ENCODE data around the gene ACSS2. TPM values are rescaled to one million over a fixed set of nuclear protein-coding genes. Genes with fewer than 3 reads are reported as not detected.

The ACSS2 gene
- total and polyA plus RNA-seq, 10 of the 15 experiments (the other 5 are each of a cell fraction or from before 2014, with no cell fraction given) = 2.8 to 37.2 (median 24.2) TPM

DNA sequence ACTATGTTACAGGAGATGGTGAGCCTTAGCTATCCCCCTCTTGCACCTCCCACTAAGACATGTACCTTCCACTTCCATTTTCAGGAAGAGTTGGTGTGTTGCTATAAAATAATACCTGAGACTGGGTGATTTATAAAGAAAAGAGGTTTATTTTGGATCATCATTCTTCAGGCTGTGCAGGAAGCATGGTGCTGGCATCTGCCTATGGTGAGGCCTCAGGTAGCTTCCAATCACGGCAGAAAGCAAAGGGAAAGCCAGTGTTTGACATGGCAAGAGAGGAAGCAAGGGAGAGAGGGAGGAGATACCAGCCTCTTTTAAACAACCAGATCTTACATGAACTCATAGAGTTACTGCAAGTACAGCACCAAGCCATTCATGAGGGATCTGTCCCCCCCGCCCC lies 47.0 kb downstream of the ACSS2 start (continued):
- TF ChIP-seq, protein P1, sequence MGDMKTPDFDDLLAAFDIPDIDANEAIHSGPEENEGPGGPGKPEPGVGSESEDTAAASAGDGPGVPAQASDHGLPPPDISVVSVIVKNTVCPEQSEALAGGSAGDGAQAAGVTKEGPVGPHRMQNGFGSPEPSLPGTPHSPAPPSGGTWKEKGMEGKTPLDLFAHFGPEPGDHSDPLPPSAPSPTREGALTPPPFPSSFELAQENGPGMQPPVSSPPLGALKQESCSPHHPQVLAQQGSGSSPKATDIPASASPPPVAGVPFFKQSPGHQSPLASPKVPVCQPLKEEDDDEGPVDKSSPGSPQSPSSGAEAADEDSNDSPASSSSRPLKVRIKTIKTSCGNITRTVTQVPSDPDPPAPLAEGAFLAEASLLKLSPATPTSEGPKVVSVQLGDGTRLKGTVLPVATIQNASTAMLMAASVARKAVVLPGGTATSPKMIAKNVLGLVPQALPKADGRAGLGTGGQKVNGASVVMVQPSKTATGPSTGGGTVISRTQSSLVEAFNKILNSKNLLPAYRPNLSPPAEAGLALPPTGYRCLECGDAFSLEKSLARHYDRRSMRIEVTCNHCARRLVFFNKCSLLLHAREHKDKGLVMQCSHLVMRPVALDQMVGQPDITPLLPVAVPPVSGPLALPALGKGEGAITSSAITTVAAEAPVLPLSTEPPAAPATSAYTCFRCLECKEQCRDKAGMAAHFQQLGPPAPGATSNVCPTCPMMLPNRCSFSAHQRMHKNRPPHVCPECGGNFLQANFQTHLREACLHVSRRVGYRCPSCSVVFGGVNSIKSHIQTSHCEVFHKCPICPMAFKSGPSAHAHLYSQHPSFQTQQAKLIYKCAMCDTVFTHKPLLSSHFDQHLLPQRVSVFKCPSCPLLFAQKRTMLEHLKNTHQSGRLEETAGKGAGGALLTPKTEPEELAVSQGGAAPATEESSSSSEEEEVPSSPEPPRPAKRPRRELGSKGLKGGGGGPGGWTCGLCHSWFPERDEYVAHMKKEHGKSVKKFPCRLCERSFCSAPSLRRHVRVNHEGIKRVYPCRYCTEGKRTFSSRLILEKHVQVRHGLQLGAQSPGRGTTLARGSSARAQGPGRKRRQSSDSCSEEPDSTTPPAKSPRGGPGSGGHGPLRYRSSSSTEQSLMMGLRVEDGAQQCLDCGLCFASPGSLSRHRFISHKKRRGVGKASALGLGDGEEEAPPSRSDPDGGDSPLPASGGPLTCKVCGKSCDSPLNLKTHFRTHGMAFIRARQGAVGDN (IDR thresholded peaks at IDR 0.05) = no peak
- TF ChIP-seq, protein P2, sequence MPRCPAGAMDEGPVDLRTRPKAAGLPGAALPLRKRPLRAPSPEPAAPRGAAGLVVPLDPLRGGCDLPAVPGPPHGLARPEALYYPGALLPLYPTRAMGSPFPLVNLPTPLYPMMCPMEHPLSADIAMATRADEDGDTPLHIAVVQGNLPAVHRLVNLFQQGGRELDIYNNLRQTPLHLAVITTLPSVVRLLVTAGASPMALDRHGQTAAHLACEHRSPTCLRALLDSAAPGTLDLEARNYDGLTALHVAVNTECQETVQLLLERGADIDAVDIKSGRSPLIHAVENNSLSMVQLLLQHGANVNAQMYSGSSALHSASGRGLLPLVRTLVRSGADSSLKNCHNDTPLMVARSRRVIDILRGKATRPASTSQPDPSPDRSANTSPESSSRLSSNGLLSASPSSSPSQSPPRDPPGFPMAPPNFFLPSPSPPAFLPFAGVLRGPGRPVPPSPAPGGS (IDR thresholded peaks at IDR 0.05; ENCODE audit: borderline replicate concordance, insufficient read depth, low read depth, low read length, poor library complexity, severe bottlenecking) = no peak

DNA sequence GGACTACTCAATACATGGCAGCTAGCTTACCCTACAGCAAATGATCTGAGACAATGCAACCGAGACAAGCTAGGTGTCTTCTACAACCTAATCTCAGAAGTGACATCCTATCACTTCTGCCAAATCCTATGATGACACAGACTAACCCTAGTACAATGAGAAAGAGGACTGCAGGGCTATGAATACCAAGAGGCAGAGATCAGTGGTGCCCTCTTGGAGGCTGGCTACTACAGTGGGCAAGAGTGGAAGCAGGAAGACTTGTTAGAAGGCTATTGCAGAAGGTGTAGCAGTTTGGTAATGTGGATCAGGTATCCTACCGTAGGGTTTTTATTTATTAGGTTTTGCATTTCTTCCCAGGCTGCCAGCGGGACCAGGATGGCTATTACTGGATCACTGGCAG lies 48.9 kb downstream of the ACSS2 start:
- 95% methylated on average over 3 of the region's 3 CpGs for WGBS (ENCODE audit: insufficient coverage, insufficient replicate concordance, low lambda C conversion rate, missing lambda C conversion rate)
- DNase-seq (ENCODE audit: low read depth, low spot score) = no peak
- SMC1A ChIA-PET (ENCODE audit: uncharacterized antibody, unreplicated experiment) = no interaction called here
- TF ChIP-seq MXI1 (IDR thresholded peaks at IDR 0.05; ENCODE audit: low read depth, low read length) (no peak), HDAC2 (IDR thresholded peaks at IDR 0.05) (no peak), PAX8 (IDR thresholded peaks at IDR 0.05) (no peak), LARP7 (IDR thresholded peaks at IDR 0.05) (no peak), RBBP5 (conservative IDR thresholded peaks at IDR 0.05) (no peak), IKZF2 (IDR thresholded peaks at IDR 0.05) (no peak), ESRRA (IDR thresholded peaks at IDR 0.05; ENCODE audit: low read length) (no peak), MYB (IDR thresholded peaks at IDR 0.05; ENCODE audit: borderline replicate concordance, low read depth, low read length) (no peak), CBX5 (IDR thresholded peaks at IDR 0.05; ENCODE audit: low read depth) (no peak), CBFB (IDR thresholded peaks at IDR 0.05; ENCODE audit: low read depth) (no peak)
- TF ChIP-seq, protein P3, sequence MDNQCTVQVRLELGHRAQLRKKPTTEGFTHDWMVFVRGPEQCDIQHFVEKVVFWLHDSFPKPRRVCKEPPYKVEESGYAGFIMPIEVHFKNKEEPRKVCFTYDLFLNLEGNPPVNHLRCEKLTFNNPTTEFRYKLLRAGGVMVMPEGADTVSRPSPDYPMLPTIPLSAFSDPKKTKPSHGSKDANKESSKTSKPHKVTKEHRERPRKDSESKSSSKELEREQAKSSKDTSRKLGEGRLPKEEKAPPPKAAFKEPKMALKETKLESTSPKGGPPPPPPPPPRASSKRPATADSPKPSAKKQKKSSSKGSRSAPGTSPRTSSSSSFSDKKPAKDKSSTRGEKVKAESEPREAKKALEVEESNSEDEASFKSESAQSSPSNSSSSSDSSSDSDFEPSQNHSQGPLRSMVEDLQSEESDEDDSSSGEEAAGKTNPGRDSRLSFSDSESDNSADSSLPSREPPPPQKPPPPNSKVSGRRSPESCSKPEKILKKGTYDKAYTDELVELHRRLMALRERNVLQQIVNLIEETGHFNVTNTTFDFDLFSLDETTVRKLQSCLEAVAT (IDR thresholded peaks at IDR 0.05) = no peak
- TF ChIP-seq, protein P4, sequence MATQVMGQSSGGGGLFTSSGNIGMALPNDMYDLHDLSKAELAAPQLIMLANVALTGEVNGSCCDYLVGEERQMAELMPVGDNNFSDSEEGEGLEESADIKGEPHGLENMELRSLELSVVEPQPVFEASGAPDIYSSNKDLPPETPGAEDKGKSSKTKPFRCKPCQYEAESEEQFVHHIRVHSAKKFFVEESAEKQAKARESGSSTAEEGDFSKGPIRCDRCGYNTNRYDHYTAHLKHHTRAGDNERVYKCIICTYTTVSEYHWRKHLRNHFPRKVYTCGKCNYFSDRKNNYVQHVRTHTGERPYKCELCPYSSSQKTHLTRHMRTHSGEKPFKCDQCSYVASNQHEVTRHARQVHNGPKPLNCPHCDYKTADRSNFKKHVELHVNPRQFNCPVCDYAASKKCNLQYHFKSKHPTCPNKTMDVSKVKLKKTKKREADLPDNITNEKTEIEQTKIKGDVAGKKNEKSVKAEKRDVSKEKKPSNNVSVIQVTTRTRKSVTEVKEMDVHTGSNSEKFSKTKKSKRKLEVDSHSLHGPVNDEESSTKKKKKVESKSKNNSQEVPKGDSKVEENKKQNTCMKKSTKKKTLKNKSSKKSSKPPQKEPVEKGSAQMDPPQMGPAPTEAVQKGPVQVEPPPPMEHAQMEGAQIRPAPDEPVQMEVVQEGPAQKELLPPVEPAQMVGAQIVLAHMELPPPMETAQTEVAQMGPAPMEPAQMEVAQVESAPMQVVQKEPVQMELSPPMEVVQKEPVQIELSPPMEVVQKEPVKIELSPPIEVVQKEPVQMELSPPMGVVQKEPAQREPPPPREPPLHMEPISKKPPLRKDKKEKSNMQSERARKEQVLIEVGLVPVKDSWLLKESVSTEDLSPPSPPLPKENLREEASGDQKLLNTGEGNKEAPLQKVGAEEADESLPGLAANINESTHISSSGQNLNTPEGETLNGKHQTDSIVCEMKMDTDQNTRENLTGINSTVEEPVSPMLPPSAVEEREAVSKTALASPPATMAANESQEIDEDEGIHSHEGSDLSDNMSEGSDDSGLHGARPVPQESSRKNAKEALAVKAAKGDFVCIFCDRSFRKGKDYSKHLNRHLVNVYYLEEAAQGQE (IDR thresholded peaks at IDR 0.05; ENCODE audit: low read depth, low read length) = no peak

More for the DNA sequence above, 48.9 kb downstream of the ACSS2 start:
- Histone ChIP-seq H3K9ac (ENCODE audit: control insufficient read depth, insufficient read depth, low read length) (no peak overlapping the region), H3K36me3 (ENCODE audit: control insufficient read depth in 2 of 2, insufficient read depth in 2 of 2, low read length in 1 of 2) (peaks cover 4 to 8% of the 10 kb centered on the region in 2 experiments; a peak in 3 of 4 replicates), H3K27ac (ENCODE audit: control insufficient read depth, insufficient read depth) (no peak overlapping the region), H3K27me3 (replicated peaks in 1 of 2; ENCODE audit: control insufficient read depth in 2 of 2, insufficient read depth in 2 of 2, low read length in 1 of 2) (no peaks in the 10 kb centered on the region), H4K20me1 (ENCODE audit: control insufficient read depth, insufficient read depth) (no peaks in the 10 kb centered on the region), H3K4me1 (ENCODE audit: control insufficient read depth, insufficient read depth, low read length) (no peaks in the 10 kb centered on the region), H3K9me3 (replicated peaks; ENCODE audit: control insufficient read depth, insufficient read depth, low read length) (no peaks in the 10 kb centered on the region), H3K4me2 (ENCODE audit: control insufficient read depth, insufficient read depth) (no peak overlapping the region), H3K79me2 (ENCODE audit: control insufficient read depth, insufficient read depth, low read length) (no peaks in the 10 kb centered on the region), H2AFZ (ENCODE audit: control insufficient read depth, low read depth, low read length) (no peak overlapping the region), H3K4me3 (no peak overlapping the region)
- CTCF ChIA-PET = no interaction called here
- RAD21 ChIA-PET (ENCODE audit: unreplicated experiment) = no interaction called here
- BruUV-seq (replicated peaks) = no TSS peak
- in situ Hi-C loops (cut with MboI) (no loop called here), intact Hi-C loops (cut with micrococcal nuclease; ENCODE audit: unreplicated experiment) (no loop called here)
- FAIRE-seq (no peak), ATAC-seq (no peak)
- POLR2A ChIA-PET = interaction anchor here (0.9 kb wide), 1 partner anchor 49 kb away, joined by 3 read pairs; the partner anchor contains the start of gene ACSS2

All from GM12878 (cell line).